MV-4-11 (cell line): Measurements from ENCODE around the gene SGIP1.
A peak's percentile ranks its signal among the peaks of the same experiment; 100 is the strongest.
"Not testable (repeated sequence)": the region's sequence is repeated elsewhere in the genome, so short reads cannot be mapped to it uniquely, and the experiment has no call there.

Experiments used
- DNase-seq: peaks from one replicate; lab custom pipeline; 2025; lab: John Stamatoyannopoulos, UW

SGIP1 gene

GRCh38 chr1:66769512-66770229, 235.7 kb downstream of the SGIP1 start:
- DNase-seq: no peak

DNA sequence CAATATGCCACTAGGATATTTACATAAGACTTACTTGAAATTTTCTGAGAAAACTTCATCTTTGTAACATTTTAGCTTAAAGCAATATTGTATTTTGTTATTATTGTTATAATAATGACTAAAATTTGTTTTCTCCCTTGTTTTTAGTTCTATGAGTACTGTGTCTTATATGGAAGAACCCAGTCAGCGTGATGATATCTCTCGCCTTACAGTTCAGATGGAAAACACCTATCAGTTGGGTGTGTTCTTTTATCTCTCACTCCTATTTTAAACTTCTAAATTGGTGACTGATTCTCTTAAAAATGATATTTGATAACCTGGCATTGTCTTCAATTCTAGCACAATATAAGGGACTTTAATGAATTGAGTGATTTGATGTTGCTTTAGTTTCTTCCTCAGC, 236.3 kb downstream of the SGIP1 start:
- no peak for DNase-seq

DNA sequence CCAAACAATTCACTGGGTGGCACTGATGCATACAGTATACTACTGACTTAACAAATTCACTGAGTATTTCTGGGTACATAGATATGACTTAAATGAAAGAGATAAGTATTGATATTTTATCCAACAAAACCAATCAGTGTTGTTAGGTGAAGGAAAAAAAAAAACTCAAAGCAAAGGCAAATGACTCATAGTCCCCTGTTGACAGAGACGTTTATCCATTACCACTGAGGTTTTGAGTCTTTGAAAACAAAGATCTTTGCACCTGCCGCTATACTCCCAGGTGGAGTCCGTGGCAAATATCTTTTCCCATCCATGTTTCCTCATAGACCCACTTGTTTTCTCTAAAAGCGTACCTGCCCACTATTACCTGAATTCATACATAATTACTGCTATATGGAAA, 236.7 kb downstream of the SGIP1 start:
- no peak for DNase-seq

GRCh38 chr1:66773227-66773626, 239.3 kb downstream of the SGIP1 start:
- no peak for DNase-seq

DNA sequence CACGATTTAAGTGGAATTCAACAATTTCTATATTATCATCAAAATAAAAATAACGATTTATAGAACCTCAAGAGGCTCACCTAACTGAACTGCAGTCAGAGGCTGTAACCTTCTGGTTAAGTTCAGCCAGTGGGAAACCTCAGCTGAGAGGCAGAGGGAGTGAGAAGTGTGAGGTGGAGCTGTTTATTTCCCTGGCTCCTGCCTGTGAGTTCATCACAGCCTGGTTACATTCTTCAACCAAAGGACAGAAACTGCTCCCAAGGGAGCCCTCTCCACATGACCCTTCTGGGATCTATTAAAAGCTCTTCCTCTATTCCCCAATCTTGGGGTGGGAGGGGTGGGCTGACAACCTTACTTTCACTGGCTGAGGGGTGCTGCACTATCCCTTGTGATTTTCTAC, 240.5 kb downstream of the SGIP1 start:
- DNase-seq: no peak

GRCh38 chr1:66775646-66776045, 241.7 kb downstream of the SGIP1 start:
- DNase-seq: no peak

GRCh38 chr1:66777831-66778230, 243.9 kb downstream of the SGIP1 start:
- peak; percentile 24 for DNase-seq

GRCh38 chr1:66778266-66778665, 244.3 kb downstream of the SGIP1 start:
- no peak for DNase-seq

- DNase-seq: no peak
These were observed 245.0 kb downstream of the SGIP1 start for GRCh38 chr1:66778969-66779368.

DNA sequence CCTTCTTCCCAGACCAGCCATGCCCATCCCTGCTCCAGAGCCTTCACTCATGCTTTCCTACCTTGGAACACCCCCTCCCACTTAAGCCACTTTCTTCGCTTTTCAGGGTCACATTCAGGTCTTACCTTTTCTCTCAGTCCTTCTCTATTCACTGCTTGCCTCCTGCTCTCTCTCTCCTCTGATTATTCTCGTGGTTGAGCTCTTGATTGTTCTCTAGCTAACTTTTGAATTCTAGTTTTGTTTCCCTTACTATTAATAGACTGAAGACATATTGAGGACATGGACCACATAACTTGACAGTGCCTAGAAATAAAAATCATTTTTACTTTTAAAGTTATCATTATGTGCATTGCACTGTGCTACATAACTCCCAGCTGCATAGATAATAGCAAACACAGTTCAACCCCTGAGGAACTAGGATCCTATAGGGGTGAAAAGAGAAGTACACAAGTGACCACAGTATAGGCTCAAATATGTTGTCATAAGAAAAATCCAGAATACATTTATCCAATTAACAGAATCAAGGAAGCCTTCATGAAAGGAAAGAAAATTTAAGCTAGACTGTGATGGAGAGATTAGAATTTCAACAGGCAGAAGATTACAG, 245.6 kb downstream of the SGIP1 start:
- DNase-seq: peak; percentile 26

GRCh38 chr1:66785800-66786199, 251.8 kb downstream of the SGIP1 start:
- not testable (repeated sequence) for DNase-seq

- no peak for DNase-seq
These were observed 253.7 kb downstream of the SGIP1 start for GRCh38 chr1:66787641-66788040.

DNA sequence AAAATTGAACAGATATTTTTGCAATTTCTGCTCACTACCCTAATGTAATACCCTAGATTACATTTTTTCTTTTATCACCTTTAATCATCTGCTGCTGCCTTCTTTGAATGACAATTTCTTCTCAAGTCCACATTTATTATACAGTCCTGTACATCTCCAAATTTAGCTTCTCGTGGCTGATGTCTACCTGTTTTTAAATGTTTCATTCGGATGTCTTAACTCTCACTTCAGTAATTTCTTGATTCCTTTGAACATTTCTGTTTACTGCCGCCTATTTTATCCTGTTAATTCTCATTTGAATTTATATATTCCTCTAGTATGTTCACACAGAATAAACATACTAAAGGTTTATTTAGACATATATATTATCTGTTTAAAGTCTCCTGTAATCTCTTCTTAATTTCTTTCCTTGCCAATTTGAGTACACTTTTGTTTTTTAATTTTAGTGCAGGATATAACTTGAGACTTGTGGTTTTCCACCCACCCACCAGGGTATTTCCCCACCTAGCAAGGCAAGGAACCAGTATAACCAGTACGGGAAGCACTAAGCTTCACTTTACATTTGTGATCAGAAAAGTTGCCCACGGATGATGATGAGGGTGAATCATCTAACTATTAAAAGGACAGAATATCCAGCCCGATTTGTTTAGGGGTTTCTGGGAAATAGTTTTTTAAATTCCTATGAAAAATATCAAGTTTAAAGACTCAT, 254.4 kb downstream of the SGIP1 start:
- DNase-seq: no peak

- DNase-seq: peak; percentile 17
These were observed 258.0 kb downstream of the SGIP1 start for GRCh38 chr1:66791621-66792610.

DNA sequence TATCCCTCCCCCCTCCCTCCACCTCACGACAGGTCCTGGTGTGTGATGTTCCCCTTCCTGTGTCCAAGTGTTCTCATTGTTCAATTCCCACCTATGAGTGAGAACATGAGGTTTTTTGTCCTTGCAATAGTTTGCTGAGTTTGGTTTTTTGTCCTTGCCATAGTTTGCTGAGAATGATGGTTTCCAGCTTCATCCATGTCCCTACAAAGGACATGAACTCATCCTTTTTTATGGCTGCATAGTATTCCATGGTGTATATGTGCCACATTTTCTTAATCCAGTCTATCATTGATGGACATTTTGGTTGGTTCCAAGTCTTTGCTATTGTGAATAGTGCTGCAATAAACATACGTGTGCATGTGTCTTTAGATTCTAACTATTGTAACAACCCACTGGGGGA, 261.9 kb downstream of the SGIP1 start:
- DNase-seq: not testable (repeated sequence)
